Stimulated activated CD4-positive, alpha-beta T cell treated with anti-CD3 and anti-CD28 coated beads, TNF-alpha, amount 100 ng/mL, for 4 hours (primary cell): ENCODE measurements around the gene CYB561A3.

Source experiments
- DNase-seq, 3 experiments: peaks; one replicate each; pipeline ENCODE4 v3.0.0-alpha.2; 2020; ENCODE audit warnings: low read depth in 3 of 3

Gene CYB561A3

DNA sequence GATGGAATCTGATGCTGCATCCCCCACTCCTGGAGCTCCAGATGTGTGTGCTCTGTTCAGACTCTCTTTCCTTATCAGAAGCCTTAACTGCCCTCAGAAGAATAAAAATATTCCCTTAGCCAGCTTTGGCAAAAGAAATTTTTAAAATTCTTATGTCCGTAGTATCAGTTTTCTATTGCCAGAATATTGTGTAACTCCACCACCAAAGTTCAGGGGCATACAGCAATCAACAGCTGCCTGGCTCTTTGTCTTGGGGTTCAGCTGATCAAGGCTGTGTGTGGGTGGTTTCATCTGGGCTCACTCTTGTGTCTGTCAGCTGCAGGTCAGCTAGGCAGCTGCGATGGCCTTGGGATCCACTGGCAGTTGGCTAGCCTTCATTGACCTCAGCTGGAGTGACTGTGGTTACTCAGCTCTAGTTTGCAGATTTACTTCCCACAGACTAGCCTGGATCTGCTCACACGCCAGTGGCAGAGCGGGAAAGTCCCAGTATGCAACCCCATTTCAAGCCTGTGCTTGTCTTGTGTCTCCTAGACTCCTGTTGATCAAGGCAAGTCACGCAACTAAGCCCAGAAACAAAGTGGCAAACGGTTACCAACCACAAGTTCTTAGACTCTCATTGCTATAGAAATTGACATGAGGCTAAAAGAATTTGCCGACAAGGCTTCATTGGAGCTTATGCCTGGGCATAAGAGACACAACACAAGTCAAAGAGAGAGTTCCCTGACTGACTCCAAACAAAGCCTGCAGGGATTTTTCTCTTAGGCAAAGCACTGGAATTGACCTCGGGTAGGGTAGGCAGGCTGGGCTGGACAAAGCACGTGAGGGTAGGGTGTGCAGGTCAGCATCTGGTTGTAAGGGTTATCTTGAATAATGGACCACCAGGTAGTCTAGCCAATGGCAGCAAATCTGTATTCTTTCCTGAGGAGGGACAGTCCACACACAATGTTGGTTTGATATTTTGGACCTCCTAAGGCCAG lies 8.0 kb upstream of the CYB561A3 start:
- no peak for DNase-seq

GRCh38 chr11:61368646-61369045 lies 7.0 kb upstream of the CYB561A3 start:
- no peak for DNase-seq

DNA sequence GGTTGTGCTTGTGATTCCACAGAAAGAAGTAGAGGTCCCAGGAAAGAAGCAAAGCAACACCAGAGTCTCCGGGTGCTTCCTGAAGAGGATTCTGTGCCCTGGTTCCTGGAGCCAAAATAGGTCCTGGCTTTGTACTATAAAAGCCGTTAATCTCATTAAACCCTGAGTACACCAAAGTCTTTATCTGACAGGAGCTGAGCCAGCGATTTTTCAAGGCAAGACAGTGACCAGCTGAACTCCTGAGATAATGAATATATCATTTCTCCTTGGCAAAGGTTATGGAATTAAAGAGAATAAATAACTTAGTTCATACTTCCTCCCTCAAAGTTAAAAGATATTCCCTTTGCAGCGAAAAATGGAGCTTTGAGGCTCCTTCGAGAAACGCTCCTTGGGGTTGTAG lies 5.7 kb upstream of the CYB561A3 start:
- DNase-seq: no peak

DNA sequence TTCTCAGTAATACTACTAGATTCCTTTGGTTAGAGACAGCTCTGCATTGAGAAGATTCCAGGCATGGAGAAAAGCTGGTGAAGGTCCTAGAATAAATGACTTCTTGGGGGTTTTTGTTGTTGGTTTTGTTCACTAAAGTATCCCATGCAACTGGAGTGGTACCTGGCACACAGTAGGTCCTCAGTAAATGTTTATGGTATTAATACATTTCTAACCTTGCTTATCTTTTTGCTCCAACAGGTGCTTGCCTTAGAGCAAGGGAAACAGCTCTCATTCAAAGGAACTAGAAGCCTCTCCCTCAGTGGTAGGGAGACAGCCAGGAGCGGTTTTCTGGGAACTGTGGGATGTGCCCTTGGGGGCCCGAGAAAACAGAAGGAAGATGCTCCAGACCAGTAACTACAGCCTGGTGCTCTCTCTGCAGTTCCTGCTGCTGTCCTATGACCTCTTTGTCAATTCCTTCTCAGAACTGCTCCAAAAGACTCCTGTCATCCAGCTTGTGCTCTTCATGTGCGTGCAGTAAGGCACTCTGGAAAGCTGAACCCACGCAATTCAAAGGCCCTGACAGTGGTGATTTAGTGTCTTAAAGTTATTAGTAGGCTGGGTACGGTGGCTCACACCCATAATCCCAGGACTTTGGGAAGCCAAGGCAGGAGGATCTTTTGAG lies 2.5 kb upstream of the CYB561A3 start:
- DNase-seq: no peak

- peak in 2 of 3 experiments; percentile 6 to 9 for DNase-seq
Measured at GRCh38 chr11:61362542-61362875, 827 bp upstream of the CYB561A3 start.

DNA sequence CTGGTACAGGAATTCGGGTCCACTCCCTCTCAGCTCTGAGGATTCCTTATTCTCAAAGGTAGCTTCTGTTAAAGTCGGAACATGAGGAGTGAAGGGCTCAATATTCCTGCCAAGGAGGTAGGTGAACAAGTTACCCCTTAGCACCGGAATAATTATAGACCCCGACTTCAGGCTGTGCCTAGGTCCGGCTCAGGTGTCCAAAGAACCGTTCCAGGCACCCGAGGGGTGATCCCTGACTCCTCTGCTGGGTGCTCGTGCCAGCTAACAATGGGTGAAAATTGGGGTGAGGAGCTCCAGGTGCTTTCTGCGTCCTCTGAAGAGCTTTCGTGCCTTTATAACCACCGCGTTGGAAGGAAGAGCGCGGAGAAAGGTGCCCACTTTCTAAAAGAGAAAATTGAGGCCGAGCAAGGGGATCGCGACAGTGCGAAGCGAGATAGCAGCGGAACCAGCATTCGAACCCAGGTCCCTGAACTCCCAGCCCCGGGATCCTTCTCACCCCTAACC lies 393 bp downstream of the CYB561A3 start:
- DNase-seq: no peak

- DNase-seq: no peak
Measured at GRCh38 chr11:61359516-61359915, 2.2 kb downstream of the CYB561A3 start.

GRCh38 chr11:61358566-61358965 lies 3.1 kb downstream of the CYB561A3 start:
- DNase-seq: no peak

GRCh38 chr11:61357894-61358239 lies 3.8 kb downstream of the CYB561A3 start:
- no peak for DNase-seq

DNA sequence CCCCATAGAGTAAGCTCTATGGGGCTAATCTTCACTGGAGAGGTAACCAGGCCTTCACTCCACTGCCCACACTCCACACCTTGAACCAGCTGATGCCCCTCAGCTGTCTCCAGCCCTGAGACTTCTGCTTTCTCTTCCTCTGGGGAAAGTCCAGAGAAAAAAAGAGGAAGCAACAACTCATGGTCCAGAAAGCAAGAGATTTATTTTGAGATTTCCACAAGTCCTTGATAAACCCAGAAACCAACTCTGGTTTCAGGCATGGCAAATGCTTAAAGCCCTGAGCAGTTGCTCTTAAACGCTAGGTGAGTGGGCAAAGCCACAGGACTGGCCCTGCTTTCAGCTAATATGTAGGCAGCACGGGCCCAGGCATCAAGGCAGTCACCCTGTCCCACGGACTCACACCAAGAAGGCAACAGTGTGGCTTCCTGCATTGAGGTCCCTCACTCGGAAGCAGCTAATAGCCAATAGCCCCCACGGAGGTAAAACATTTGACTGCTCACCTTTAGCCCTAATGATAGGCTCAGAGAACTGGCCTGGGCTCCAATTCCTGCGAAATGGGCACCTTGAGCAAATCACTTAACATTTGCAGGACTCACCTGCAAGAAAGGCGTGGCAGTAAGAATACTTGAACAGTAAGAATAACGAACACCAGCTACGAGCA lies 4.3 kb downstream of the CYB561A3 start:
- DNase-seq: no peak

DNA sequence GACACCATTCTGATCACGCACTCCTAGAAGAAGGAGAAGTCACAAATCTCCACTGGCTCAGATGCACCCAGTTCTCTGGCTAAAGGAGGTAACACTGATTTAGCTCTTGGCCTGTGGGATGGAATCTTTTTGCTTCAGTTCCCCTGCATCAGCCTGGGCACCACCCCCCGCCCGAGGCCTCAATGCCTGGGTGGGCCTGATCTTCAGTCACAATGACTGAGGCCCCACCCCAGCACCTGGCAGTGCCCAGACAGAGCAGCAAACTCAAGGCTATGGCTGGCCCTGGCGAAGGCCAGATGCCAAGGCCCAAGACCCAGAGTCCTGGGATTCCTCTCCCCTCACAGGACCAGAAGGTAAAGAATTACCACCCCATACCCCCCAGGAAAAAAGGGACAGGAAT lies 5.0 kb downstream of the CYB561A3 start:
- no peak for DNase-seq

- DNase-seq: no peak
Measured at GRCh38 chr11:61354208-61354607, 7.5 kb downstream of the CYB561A3 start.

DNA sequence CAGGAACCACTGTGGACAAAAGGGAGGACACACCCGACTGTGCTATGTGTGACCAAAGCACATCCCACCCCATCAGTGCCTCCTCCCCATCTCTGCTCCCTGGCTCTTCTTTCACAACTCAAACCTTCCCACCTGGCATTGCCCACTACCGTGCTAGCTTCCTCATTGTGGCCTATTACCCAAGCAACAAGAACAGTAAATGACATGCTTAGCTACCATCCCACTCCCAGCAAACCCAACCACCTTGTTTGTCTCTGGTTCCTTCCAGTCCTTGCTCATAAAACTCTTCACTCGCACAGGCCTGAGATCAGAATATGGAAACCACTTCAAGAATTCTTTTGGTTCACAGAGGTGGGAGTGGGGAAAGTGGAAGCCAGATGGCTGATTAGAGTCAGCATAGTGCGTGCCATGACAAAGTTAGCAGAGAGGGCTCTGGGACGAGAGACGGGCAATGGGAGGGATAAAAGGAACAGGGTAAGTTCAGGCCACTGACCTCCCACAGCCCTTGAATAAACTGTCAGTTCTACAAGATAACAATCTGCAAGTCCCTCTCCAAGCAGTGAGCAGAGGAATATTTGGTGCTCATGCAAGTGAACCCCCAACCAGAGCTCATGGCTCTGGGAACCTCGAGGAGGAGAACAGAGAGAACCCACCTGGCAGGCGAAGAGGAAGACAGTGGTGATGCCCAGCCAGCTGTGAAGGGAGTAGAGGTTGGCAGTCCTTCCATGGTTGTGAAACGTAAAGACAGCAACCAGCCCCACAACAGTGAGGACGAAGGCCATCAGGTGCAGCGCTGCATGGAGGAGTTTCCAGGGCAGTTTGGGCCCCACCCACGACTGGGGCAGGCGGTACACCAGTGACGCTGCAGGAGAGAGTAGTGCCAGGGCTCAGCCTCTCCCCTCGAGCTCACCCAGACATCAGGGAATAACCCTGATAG lies 8.3 kb downstream of the CYB561A3 start:
- DNase-seq: no peak

DNA sequence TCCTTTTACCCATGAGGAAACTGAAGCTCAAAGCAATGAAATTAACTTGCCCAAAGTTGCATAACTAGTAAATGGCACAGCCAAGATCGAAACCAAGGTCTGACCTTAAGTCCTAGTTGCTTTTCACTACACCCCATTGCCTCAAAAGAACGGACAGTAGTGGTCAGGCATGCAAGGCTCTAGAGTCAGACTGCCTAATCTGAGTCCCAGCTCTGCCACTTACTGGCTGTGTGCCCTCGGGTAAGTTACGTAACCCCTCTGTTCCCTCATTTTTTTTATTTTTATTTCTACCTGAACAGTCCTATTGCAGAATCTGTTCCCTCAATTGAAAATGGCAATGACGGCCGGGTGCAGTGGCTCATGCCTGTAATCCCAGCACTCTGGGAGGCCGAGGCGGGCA lies 9.6 kb downstream of the CYB561A3 start:
- DNase-seq: no peak

- DNase-seq: no peak
Measured at GRCh38 chr11:61350803-61351202, 10.9 kb downstream of the CYB561A3 start.

- DNase-seq: no peak
Measured at GRCh38 chr11:61350336-61350735, 11.3 kb downstream of the CYB561A3 start.

GRCh38 chr11:61349916-61350315 lies 11.8 kb downstream of the CYB561A3 start:
- no peak for DNase-seq

- no peak for DNase-seq
Measured at GRCh38 chr11:61349189-61349751, 12.4 kb downstream of the CYB561A3 start.

DNA sequence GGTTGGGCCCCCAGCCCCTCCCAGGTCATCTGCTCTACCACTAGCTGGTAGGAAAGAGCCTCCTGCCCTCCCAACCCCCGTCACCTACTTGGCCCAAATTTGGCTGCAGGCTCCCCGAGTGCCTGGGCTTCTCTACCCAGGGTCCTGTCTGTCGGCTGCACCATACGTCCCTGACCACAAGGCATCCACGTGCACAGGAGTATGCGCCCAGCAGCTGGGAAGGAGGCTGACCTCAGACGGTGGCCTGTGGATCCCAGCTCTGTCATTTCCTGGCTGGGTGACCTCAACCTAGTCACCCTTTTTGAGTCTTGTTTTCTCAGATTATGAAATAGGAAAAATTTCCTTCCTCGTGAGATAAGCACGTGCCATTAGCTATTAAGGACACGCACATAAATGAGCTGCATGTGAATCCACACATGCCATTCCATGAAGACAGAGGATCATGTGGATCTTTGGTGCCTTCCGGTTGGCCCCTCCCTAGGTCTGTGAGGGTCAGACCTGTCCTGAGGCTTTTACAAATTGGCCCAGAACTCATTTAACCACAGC lies 13.7 kb downstream of the CYB561A3 start:
- DNase-seq: no peak

GRCh38 chr11:61345954-61346843 lies 15.5 kb downstream of the CYB561A3 start:
- DNase-seq: no peak
